HEK293 (cell line): Measurements from ENCODE around the gene GPBAR1.

Experiments
- CTCF ChIA-PET: fragments of 350-600 bp; formaldehyde crosslinking; extraction: SDS; loops from one replicate; lab custom pipeline; 2021; ENCODE audit warnings: antibody characterized with exemption; lab: Yijun Ruan, JAX
- POLR2A ChIA-PET: fragments of 300-600 bp; formaldehyde crosslinking; extraction: SDS; loops from one replicate; lab custom pipeline; 2020; ENCODE audit warnings: antibody characterized with exemption, inconsistent platforms; lab: Yijun Ruan, JAX
- H3K27ac ChIP-seq: fragments of 200-500 bp; sonication (Bioruptor generic); 2 replicates; pipeline ENCODE4 v1.5.1; 2014; ENCODE audit warnings: low read depth, low read length, control low read depth, inconsistent platforms; ENCODE audit errors: extremely low read depth
- H3K36me3 ChIP-seq, 2 experiments: fragments of 200-500 bp in 1 of 2; sonication (Bioruptor generic) in 1 of 2; 1 replicate in 1 of 2; 2 replicates in 1 of 2; pipeline ENCODE4 v1.5.1; 2014 to 2017; ENCODE audit warnings: inconsistent platforms in 2 of 2, low read length in 2 of 2; ENCODE audit not compliant: control insufficient read depth in 2 of 2, insufficient read depth in 1 of 2
- H3K4me1 ChIP-seq: fragments of 200-500 bp; sonication (Bioruptor generic); 2 replicates; pipeline ENCODE4 v1.5.1; 2014; ENCODE audit warnings: mild to moderate bottlenecking, low read length, inconsistent platforms; ENCODE audit not compliant: control insufficient read depth, insufficient read depth
- H3K4me3 ChIP-seq: 2 replicates; pipeline ENCODE4 v1.5.1; 2011; ENCODE audit warnings: low read depth, mild to moderate bottlenecking, control low read depth, low read length, moderate library complexity
- H3K9me3 ChIP-seq: fragments of 200-500 bp; sonication (Bioruptor generic); 2 replicates; pipeline ENCODE4 v1.5.1; 2014; ENCODE audit warnings: low read depth, low read length, inconsistent platforms; ENCODE audit not compliant: control insufficient read depth, insufficient read depth
- BCL11B ChIP-seq: fragments of 450-650 bp; formaldehyde crosslinking; IDR thresholded peaks from 2 replicates; pipeline ENCODE4 v1.5.1; 2016; ENCODE audit warnings: low read depth, missing biosample characterization, missing genetic modification characterization
- EGR2 ChIP-seq: fragments of 450-650 bp; formaldehyde crosslinking; IDR thresholded peaks from 2 replicates; pipeline ENCODE4 v1.5.1; 2016; ENCODE audit warnings: low read depth, missing biosample characterization, missing genetic modification characterization
- KLF10 ChIP-seq: fragments of 450-650 bp; IDR thresholded peaks from 2 replicates; pipeline ENCODE4 v1.5.1; 2018; ENCODE audit warnings: missing biosample characterization, mild to moderate bottlenecking, missing genetic modification characterization
- PRDM1 ChIP-seq: fragments of 450-650 bp; formaldehyde crosslinking; IDR thresholded peaks from 2 replicates; pipeline ENCODE4; 2016; ENCODE audit warnings: missing biosample characterization, missing genetic modification characterization
- SALL2 ChIP-seq: fragments of 450-650 bp; formaldehyde crosslinking; IDR thresholded peaks from 2 replicates; pipeline ENCODE4 v1.5.0; 2017; ENCODE audit warnings: missing biosample characterization, mild to moderate bottlenecking, missing genetic modification characterization, borderline replicate concordance
- ZNF211 ChIP-seq: fragments of 450-650 bp; formaldehyde crosslinking; IDR thresholded peaks from 2 replicates; pipeline ENCODE4 v1.5.1; 2016; ENCODE audit warnings: low read depth, missing biosample characterization, missing genetic modification characterization
- ZNF423 ChIP-seq: fragments of 450-650 bp; formaldehyde crosslinking; IDR thresholded peaks from 2 replicates; pipeline ENCODE4 v1.5.1; 2016; ENCODE audit warnings: missing biosample characterization, missing genetic modification characterization
- ZNF600 ChIP-seq: fragments of 450-650 bp; formaldehyde crosslinking; IDR thresholded peaks from 2 replicates; pipeline ENCODE4 v1.5.1; 2016; ENCODE audit warnings: missing biosample characterization, missing genetic modification characterization
- ZNF843 ChIP-seq: fragments of 450-650 bp; formaldehyde crosslinking; IDR thresholded peaks from 2 replicates; pipeline ENCODE4 v1.5.1; 2016; ENCODE audit warnings: missing biosample characterization, missing genetic modification characterization
- TF ChIP-seq, protein P1 (sequence below): IDR thresholded peaks from 2 replicates; pipeline ENCODE4 v1.6.1; 2011; ENCODE audit warnings: mild to moderate bottlenecking, low read depth, low read length, borderline replicate concordance
- TF ChIP-seq, protein P2 (sequence below): fragments of 450-650 bp; formaldehyde crosslinking; IDR thresholded peaks from 2 replicates; pipeline ENCODE4 v1.5.1; 2016; ENCODE audit warnings: missing biosample characterization, missing genetic modification characterization
- TF ChIP-seq, protein P3 (sequence below): fragments of 450-650 bp; formaldehyde crosslinking; IDR thresholded peaks from 2 replicates; pipeline ENCODE4 v1.5.1; 2016; ENCODE audit warnings: missing biosample characterization, missing genetic modification characterization
- TF ChIP-seq, protein P4 (sequence below): fragments of 450-650 bp; formaldehyde crosslinking; IDR thresholded peaks from 2 replicates; pipeline ENCODE4 v1.5.1; 2016; ENCODE audit warnings: missing biosample characterization, missing genetic modification characterization
- TF ChIP-seq, protein P5 (sequence below): fragments of 450-650 bp; formaldehyde crosslinking; IDR thresholded peaks from 2 replicates; pipeline ENCODE4 v1.5.1; 2016; ENCODE audit warnings: missing biosample characterization, missing genetic modification characterization
- TF ChIP-seq, protein P6 (sequence below): fragments of 450-650 bp; formaldehyde crosslinking; IDR thresholded peaks from 2 replicates; pipeline ENCODE4 v1.5.1; 2016; ENCODE audit warnings: missing biosample characterization, missing genetic modification characterization

The GPBAR1 gene

DNA sequence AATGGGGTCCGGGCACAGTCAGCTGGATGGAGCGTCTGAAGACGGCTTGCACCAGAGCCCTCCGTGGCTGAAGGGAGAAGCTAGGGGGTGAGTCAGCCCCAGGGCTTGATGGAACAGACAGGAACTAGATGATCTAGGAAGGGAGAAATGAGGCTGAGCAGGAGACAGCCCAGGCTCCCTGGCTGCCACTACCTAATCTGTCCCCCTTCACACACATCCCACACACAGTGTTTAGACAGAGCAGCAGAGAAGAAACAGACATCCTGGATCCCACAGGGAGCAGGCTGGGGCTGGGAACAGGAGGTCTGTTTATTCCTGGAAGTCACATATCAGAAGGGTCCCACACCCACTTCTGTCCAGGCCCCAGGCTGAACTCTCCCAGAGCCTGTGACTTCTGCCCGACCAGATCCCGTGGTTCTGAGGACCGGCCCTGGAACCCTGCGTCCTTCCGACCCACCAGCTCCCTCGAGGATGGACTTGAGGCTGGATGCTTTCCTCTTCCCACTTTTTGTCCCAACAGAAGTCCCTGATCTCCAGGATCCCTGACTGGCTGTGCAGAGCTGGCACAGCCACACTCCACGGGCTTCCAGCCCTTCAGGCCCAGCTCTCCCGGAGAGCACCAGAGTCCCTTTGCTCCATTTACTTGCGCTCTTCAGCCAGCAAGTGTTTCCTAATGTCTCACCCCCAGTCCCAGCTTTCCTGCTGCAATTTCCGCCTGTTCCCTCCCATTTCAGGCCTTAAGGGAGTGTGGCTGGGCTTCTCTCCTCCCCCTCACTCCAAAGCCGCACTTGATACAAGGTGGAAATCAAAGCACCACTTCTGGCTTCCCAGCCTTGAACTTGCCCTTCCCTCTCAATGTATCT lies 1.5 kb upstream of the GPBAR1 start:
- CTCF ChIA-PET = interaction anchor here (1.2 to 1.8 kb wide), 4 partner anchors 11 to 73 kb away, joined by 3 to 10 read pairs (median 4); partner anchors contain the start of genes AAMP and PNKD
- peaks cover 14 to 45% of the 10 kb centered on the region in 2 experiments for H3K36me3 ChIP-seq

More for the DNA sequence above, 1.5 kb upstream of the GPBAR1 start:
- Histone ChIP-seq H3K4me1 (no peaks in the 10 kb centered on the region; the same call in 1 of the 2 replicates), H3K9me3 (no peaks in the 10 kb centered on the region), H3K27ac (no peak overlapping the region), H3K4me3 (no peak overlapping the region)
- POLR2A ChIA-PET = interaction anchor here (1.5 to 2.8 kb wide), 2 partner anchors 11 kb away, joined by 6 to 9 read pairs; partner anchors contain the start of genes AAMP and PNKD
- TF ChIP-seq BCL11B (no peak), ZNF211 (tag by site-specific recombination) (no peak), ZNF423 (tag by site-specific recombination) (no peak), KLF10 (tag by site-specific recombination) (no peak), ZNF843 (tag by site-specific recombination) (no peak), EGR2 (no peak), ZNF600 (tag by site-specific recombination) (no peak), PRDM1 (tag by site-specific recombination) (no peak), SALL2 (tag by site-specific recombination) (no peak)
- TF ChIP-seq, protein P1, sequence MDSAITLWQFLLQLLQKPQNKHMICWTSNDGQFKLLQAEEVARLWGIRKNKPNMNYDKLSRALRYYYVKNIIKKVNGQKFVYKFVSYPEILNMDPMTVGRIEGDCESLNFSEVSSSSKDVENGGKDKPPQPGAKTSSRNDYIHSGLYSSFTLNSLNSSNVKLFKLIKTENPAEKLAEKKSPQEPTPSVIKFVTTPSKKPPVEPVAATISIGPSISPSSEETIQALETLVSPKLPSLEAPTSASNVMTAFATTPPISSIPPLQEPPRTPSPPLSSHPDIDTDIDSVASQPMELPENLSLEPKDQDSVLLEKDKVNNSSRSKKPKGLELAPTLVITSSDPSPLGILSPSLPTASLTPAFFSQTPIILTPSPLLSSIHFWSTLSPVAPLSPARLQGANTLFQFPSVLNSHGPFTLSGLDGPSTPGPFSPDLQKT = no peak
- TF ChIP-seq, protein P2, sequence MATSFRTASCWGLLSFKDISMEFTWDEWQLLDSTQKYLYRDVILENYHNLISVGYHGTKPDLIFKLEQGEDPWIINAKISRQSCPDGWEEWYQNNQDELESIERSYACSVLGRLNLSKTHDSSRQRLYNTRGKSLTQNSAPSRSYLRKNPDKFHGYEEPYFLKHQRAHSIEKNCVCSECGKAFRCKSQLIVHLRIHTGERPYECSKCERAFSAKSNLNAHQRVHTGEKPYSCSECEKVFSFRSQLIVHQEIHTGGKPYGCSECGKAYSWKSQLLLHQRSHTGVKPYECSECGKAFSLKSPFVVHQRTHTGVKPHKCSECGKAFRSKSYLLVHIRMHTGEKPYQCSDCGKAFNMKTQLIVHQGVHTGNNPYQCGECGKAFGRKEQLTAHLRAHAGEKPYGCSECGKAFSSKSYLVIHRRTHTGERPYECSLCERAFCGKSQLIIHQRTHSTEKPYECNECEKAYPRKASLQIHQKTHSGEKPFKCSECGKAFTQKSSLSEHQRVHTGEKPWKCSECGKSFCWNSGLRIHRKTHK (tag by site-specific recombination) = no peak
- TF ChIP-seq, protein P3, sequence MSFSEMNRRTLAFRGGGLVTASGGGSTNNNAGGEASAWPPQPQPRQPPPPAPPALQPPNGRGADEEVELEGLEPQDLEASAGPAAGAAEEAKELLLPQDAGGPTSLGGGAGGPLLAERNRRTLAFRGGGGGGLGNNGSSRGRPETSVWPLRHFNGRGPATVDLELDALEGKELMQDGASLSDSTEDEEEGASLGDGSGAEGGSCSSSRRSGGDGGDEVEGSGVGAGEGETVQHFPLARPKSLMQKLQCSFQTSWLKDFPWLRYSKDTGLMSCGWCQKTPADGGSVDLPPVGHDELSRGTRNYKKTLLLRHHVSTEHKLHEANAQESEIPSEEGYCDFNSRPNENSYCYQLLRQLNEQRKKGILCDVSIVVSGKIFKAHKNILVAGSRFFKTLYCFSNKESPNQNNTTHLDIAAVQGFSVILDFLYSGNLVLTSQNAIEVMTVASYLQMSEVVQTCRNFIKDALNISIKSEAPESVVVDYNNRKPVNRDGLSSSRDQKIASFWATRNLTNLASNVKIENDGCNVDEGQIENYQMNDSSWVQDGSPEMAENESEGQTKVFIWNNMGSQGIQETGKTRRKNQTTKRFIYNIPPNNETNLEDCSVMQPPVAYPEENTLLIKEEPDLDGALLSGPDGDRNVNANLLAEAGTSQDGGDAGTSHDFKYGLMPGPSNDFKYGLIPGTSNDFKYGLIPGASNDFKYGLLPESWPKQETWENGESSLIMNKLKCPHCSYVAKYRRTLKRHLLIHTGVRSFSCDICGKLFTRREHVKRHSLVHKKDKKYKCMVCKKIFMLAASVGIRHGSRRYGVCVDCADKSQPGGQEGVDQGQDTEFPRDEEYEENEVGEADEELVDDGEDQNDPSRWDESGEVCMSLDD (tag by site-specific recombination) = no peak
- TF ChIP-seq, protein P4, sequence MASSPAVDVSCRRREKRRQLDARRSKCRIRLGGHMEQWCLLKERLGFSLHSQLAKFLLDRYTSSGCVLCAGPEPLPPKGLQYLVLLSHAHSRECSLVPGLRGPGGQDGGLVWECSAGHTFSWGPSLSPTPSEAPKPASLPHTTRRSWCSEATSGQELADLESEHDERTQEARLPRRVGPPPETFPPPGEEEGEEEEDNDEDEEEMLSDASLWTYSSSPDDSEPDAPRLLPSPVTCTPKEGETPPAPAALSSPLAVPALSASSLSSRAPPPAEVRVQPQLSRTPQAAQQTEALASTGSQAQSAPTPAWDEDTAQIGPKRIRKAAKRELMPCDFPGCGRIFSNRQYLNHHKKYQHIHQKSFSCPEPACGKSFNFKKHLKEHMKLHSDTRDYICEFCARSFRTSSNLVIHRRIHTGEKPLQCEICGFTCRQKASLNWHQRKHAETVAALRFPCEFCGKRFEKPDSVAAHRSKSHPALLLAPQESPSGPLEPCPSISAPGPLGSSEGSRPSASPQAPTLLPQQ = no peak
- TF ChIP-seq, protein P5, sequence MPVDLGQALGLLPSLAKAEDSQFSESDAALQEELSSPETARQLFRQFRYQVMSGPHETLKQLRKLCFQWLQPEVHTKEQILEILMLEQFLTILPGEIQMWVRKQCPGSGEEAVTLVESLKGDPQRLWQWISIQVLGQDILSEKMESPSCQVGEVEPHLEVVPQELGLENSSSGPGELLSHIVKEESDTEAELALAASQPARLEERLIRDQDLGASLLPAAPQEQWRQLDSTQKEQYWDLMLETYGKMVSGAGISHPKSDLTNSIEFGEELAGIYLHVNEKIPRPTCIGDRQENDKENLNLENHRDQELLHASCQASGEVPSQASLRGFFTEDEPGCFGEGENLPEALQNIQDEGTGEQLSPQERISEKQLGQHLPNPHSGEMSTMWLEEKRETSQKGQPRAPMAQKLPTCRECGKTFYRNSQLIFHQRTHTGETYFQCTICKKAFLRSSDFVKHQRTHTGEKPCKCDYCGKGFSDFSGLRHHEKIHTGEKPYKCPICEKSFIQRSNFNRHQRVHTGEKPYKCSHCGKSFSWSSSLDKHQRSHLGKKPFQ (tag by site-specific recombination) = no peak
- TF ChIP-seq, protein P6, sequence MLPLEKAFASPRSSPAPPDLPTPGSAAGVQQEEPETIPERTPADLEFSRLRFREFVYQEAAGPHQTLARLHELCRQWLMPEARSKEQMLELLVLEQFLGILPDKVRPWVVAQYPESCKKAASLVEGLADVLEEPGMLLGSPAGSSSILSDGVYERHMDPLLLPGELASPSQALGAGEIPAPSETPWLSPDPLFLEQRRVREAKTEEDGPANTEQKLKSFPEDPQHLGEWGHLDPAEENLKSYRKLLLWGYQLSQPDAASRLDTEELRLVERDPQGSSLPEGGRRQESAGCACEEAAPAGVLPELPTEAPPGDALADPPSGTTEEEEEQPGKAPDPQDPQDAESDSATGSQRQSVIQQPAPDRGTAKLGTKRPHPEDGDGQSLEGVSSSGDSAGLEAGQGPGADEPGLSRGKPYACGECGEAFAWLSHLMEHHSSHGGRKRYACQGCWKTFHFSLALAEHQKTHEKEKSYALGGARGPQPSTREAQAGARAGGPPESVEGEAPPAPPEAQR (tag by site-specific recombination) = no peak
